Activated CD4-positive, alpha-beta T cell treated with anti-CD3 and anti-CD28 coated beads, Interleukin-2, amount 10 ng/mL, durations not matched to agents 7 days and 5 days (primary cell): ENCODE results near the gene RPL7L1. TPM values are rescaled to one million over a fixed set of nuclear protein-coding genes. Genes with fewer than 3 reads are reported as not detected.

ENCODE experiments used
- CTCF ChIA-PET: fragments of 350-600 bp; sonication (Branson Sonifier 250); formaldehyde crosslinking; loops from one replicate; lab custom pipeline; 2021; ENCODE audit warnings: antibody characterized with exemption; lab: Charles Lee
- POLR2A ChIA-PET: fragments of 350-600 bp; sonication (Branson Sonifier 250); formaldehyde crosslinking; loops from one replicate; lab custom pipeline; 2021; ENCODE audit warnings: antibody characterized with exemption; lab: Charles Lee
- DNase-seq: peaks from one replicate; pipeline ENCODE4 v3.0.0-alpha.2; 2020
- H3K27ac Mint-ChIP-seq: one replicate; pipeline ENCODE4 v1.8.0; 2021; ENCODE audit warnings: mild to moderate bottlenecking, moderate library complexity, mixed read lengths
- H3K27me3 Mint-ChIP-seq: one replicate; pipeline ENCODE4 v1.8.0; 2021; ENCODE audit warnings: mixed read lengths
- H3K36me3 Mint-ChIP-seq: one replicate; pipeline ENCODE4 v1.8.0; 2021; ENCODE audit warnings: low read depth, mixed read lengths
- H3K4me1 Mint-ChIP-seq: one replicate; pipeline ENCODE4 v1.8.0; 2021; ENCODE audit warnings: mixed read lengths
- H3K4me3 Mint-ChIP-seq: one replicate; pipeline ENCODE4 v1.8.0; 2021; ENCODE audit warnings: mild to moderate bottlenecking, moderate library complexity, mixed read lengths
- H3K9me3 Mint-ChIP-seq: one replicate; pipeline ENCODE4 v1.8.0; 2021; ENCODE audit warnings: mixed read lengths
- total RNA-seq, 2 experiments: library from RNA; stranded (reverse); gene quantifications; one replicate each; pipeline ENCODE4 v1.2.3, GENCODE V29; 2021

RPL7L1 gene
- total RNA-seq, 2 experiments from 2014 or later: 68.7 to 74.0 TPM

- no peaks in the 10 kb centered on the region for H3K27me3 Mint-ChIP-seq
- DNase-seq: no peak
- no peaks in the 10 kb centered on the region for H3K36me3 Mint-ChIP-seq
- H3K4me3 Mint-ChIP-seq: no peak overlapping the region
- POLR2A ChIA-PET: no interaction called here
- H3K9me3 Mint-ChIP-seq: no peaks in the 10 kb centered on the region
- H3K4me1 Mint-ChIP-seq: no peaks in the 10 kb centered on the region
- CTCF ChIA-PET: no interaction called here
- H3K27ac Mint-ChIP-seq: no peak overlapping the region
Measured at GRCh38 chr6:42921801-42922200, 42.4 kb downstream of the RPL7L1 start.

GRCh38 chr6:42923666-42924065 lies 44.2 kb downstream of the RPL7L1 start:
- H3K9me3 Mint-ChIP-seq: no peaks in the 10 kb centered on the region
- ChIA-PET CTCF (no interaction called here), POLR2A (no interaction called here)

DNA sequence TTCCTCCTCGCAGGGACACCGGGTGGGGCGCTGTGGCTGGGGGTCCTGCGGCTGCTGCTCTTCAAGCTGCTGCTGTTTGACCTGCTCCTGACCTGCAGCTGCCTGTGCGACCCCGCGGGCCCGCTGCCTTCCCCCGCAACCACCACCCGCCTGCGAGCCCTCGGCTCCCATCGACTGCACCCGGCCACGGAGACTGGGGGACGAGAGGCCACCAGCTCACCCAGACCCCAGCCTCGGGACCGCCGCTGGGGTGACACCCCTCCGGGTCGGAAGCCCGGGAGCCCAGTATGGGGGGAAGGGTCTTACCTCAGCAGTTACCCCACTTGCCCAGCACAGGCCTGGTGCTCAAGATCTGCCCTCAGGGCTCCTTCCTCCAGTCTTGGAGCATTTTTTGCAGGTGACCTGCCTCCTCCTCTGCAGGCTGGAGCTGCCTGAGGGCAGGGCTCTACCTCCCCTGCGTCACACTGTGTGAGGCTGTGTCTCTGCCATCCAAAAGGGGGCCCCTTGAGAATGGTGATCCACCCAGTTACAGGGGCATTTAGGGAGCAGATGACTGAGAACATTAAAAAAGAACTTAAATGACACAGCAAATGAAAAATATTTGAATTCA lies 45.9 kb downstream of the RPL7L1 start:
- DNase-seq: no peak
- CTCF ChIA-PET: interaction anchor here (0.8 to 1.1 kb wide), 2 partner anchors 10 to 11 kb away, joined by 3 to 4 read pairs; no protein-coding TSS in a partner anchor
- Mint-ChIP-seq H3K4me3 (no peak overlapping the region), H3K36me3 (peaks cover 9% of the 10 kb centered on the region), H3K27me3 (no peaks in the 10 kb centered on the region), H3K4me1 (peaks cover 9% of the 10 kb centered on the region), H3K9me3 (no peaks in the 10 kb centered on the region), H3K27ac (peak overlapping the region; percentile 16)
- POLR2A ChIA-PET: no interaction called here

More at GRCh38 chr6:42923666-42924065, 44.2 kb downstream of the RPL7L1 start:
- Mint-ChIP-seq H3K36me3 (peaks cover 2% of the 10 kb centered on the region), H3K4me3 (no peak overlapping the region), H3K27me3 (no peaks in the 10 kb centered on the region), H3K4me1 (peaks cover 5% of the 10 kb centered on the region), H3K27ac (no peak overlapping the region)
- no peak for DNase-seq

DNA sequence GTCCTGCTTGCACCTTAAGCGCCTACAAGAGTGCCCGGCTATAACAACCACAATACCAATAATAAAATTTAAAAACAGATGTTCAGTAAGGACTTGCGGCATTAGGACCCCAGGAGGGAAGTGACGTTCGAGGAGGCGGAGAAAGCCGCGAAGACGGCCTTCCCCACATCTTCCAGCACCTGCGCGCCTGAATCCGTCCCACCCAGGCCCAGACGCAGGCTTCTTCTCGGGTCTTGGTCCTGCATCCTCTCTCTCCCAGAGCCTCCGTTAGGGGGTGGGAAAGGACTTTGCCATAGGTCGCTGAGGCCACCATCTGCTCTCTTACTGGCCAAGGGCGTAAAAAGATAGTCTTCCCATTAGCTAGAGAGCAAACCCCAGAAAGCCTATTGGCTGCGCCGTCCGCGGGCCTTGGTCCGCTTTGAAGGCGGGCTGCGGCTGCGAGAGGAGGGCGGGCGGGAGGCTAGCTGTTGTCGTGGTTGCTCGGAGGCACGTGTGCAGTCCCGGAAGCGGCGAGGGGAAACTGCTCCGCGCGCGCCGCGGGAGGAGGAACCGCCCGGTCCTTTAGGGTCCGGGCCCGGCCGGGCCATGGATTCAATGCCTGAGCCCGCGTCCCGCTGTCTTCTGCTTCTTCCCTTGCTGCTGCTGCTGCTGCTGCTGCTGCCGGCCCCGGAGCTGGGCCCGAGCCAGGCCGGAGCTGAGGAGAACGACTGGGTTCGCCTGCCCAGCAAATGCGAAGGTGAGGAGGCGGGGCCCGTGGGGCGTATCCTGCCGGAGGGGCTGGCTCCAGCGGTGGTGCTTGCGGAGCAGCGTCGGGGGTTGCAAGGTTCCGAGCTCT lies 49.8 kb downstream of the RPL7L1 start, which contains the start of gene CNPY3:
TSS of gene CNPY3 (plus strand) at position 495 of the 835 bp plus-strand sequence. CDS start at position 586, 91 bp downstream.
- peak within 1 kb of the TSS; percentile 99 for H3K27ac Mint-ChIP-seq
- peaks cover 40% of the 10 kb centered on the region for H3K4me1 Mint-ChIP-seq
- no peaks in the 10 kb centered on the region for H3K9me3 Mint-ChIP-seq
- H3K36me3 Mint-ChIP-seq: peaks cover 29% of the 10 kb centered on the region
- H3K4me3 Mint-ChIP-seq: peak within 1 kb of the TSS; percentile 98
- peak; percentile 98 for DNase-seq
- H3K27me3 Mint-ChIP-seq: no peaks in the 10 kb centered on the region
- POLR2A ChIA-PET: interaction anchor here (0.5 to 2.2 kb wide), 11 partner anchors 39 to 245 kb away, joined by 3 to 13 read pairs (median 4); partner anchors contain the start of genes KLHDC3, MEA1, PEX6 and PPP2R5D
- CTCF ChIA-PET: interaction anchor here (0.5 to 2.1 kb wide), 15 partner anchors 9 to 244 kb away, joined by 3 to 5 read pairs (median 4); partner anchors contain the start of genes KLC4, KLHDC3, MEA1 and MRPL2

DNA sequence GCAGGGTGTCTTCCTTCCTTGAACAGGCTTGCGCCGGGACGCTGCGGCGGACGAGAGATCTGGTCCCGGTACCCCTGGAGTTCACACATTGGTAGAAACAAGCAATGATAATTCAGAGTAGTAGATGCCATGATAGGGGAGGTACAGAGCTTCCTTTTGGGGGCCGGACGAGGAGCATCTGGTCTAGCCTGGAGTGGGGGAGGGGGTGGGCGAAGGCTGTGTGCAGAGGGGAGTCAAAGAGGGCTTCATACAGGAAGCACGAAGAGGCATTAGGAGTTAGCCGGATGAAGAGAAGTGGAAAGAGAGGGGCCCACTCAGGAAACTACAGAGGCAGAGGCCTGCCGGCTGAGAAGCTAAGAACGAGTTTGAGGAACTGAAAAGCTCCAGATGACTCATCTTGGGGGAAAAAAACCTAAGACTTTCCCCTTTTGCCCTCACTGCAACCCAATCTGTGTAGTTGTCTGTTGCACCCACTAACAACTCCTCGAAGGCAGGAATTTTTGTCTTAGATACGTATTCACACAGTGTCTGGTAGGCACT lies 50.5 kb downstream of the RPL7L1 start:
- CTCF ChIA-PET: interaction anchor here (0.7 to 2.1 kb wide), 12 partner anchors 9 to 243 kb away, joined by 3 to 5 read pairs (median 4); partner anchors contain the start of genes KLC4, KLHDC3, MEA1 and MRPL2
- POLR2A ChIA-PET: interaction anchor here (0.5 to 2.2 kb wide), 11 partner anchors 40 to 244 kb away, joined by 3 to 13 read pairs (median 4); partner anchors contain the start of genes KLHDC3, MEA1, PEX6 and PPP2R5D
- H3K4me1 Mint-ChIP-seq: peaks cover 43% of the 10 kb centered on the region
- peak overlapping the region; percentile 99 for H3K27ac Mint-ChIP-seq
- H3K4me3 Mint-ChIP-seq: peak overlapping the region; percentile 98
- no peaks in the 10 kb centered on the region for H3K9me3 Mint-ChIP-seq
- DNase-seq: peak; percentile 60
- H3K27me3 Mint-ChIP-seq: no peaks in the 10 kb centered on the region
- peaks cover 34% of the 10 kb centered on the region for H3K36me3 Mint-ChIP-seq

GRCh38 chr6:42932412-42932811 lies 53.0 kb downstream of the RPL7L1 start:
- H3K27ac Mint-ChIP-seq: no peak overlapping the region
- POLR2A ChIA-PET: no interaction called here
- peaks cover 43% of the 10 kb centered on the region for H3K4me1 Mint-ChIP-seq
- no peak for DNase-seq
- no peaks in the 10 kb centered on the region for H3K27me3 Mint-ChIP-seq
- no peaks in the 10 kb centered on the region for H3K9me3 Mint-ChIP-seq
- CTCF ChIA-PET: no interaction called here
- peaks cover 49% of the 10 kb centered on the region for H3K36me3 Mint-ChIP-seq
- H3K4me3 Mint-ChIP-seq: no peak overlapping the region

DNA sequence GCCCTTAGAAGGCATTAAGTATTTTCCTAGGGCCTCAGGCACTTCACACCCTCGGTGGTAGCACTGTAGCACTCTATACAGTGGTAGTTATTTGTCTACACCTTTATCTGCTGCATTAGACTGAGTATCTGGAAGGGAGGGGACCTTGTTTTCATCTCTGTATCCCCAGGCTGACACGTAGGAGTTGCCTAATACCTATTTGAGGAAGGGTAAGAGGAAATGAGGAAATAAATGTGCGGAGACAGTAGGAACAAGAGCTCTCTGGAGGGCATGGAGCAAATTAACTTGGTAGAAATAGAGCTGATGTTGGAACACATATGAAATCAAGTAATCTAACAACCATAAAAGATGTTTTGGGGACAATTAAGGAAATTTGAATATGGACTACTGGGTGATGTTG lies 53.8 kb downstream of the RPL7L1 start:
- Mint-ChIP-seq H3K36me3 (peaks cover 53% of the 10 kb centered on the region), H3K9me3 (no peaks in the 10 kb centered on the region), H3K4me3 (no peak overlapping the region), H3K27ac (no peak overlapping the region), H3K27me3 (no peaks in the 10 kb centered on the region), H3K4me1 (peaks cover 42% of the 10 kb centered on the region)
- POLR2A ChIA-PET: no interaction called here
- no peak for DNase-seq
- CTCF ChIA-PET: interaction anchor here (0.6 kb wide), 1 partner anchor 14 kb away, joined by 3 read pairs; no protein-coding TSS in a partner anchor

GRCh38 chr6:42935322-42935721 lies 55.9 kb downstream of the RPL7L1 start:
- H3K27ac Mint-ChIP-seq: no peak overlapping the region
- H3K36me3 Mint-ChIP-seq: peaks cover 52% of the 10 kb centered on the region
- CTCF ChIA-PET: interaction anchor here (0.9 kb wide), 2 partner anchors 10 to 33 kb away, joined by 3 to 4 read pairs; no protein-coding TSS in a partner anchor

DNA sequence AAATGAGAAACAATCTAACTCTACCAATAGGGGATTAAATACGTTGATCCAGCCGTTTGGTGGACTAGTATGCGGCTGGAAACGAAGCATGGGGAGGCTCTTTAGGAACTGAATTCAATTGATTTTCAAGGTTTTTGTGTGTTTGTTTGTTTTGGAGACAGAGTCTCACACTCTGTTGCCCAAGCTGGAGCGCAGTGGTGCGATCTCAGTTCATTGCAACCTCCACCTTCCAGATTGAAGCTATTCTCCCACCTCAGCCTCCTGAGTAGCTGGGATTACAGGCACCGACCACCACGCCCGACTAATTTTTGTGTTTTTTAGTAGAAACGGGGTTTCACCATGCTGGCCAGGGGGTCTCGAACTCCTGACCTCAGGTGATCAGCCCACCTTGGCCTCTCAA lies 57.0 kb downstream of the RPL7L1 start:
- H3K4me3 Mint-ChIP-seq: no peak overlapping the region
- H3K27me3 Mint-ChIP-seq: no peaks in the 10 kb centered on the region
- H3K27ac Mint-ChIP-seq: no peak overlapping the region
- ChIA-PET POLR2A (no interaction called here), CTCF (no interaction called here)
- peaks cover 25% of the 10 kb centered on the region for H3K4me1 Mint-ChIP-seq
- peaks cover 54% of the 10 kb centered on the region for H3K36me3 Mint-ChIP-seq
- no peak for DNase-seq
- H3K9me3 Mint-ChIP-seq: no peaks in the 10 kb centered on the region

More at GRCh38 chr6:42935322-42935721, 55.9 kb downstream of the RPL7L1 start:
- POLR2A ChIA-PET: no interaction called here
- no peak overlapping the region for H3K4me3 Mint-ChIP-seq
- no peaks in the 10 kb centered on the region for H3K27me3 Mint-ChIP-seq
- DNase-seq: no peak
- no peaks in the 10 kb centered on the region for H3K9me3 Mint-ChIP-seq
- H3K4me1 Mint-ChIP-seq: peaks cover 34% of the 10 kb centered on the region

GRCh38 chr6:42937548-42938427 lies 58.4 kb downstream of the RPL7L1 start:
- POLR2A ChIA-PET: interaction anchor here (0.6 kb wide), 1 partner anchor 144 kb away, joined by 3 read pairs; no protein-coding TSS in a partner anchor

GRCh38 chr6:42938428-42938796 lies 59.0 kb downstream of the RPL7L1 start:
- Mint-ChIP-seq H3K27ac (no peak overlapping the region), H3K27me3 (no peaks in the 10 kb centered on the region), H3K4me1 (peaks cover 7% of the 10 kb centered on the region), H3K4me3 (no peak overlapping the region), H3K9me3 (no peaks in the 10 kb centered on the region), H3K36me3 (peaks cover 41% of the 10 kb centered on the region)
- no peak for DNase-seq
- ChIA-PET CTCF (interaction anchor here (0.7 kb wide), 1 partner anchor 8 kb away, joined by 3 read pairs; no protein-coding TSS in a partner anchor), POLR2A (no interaction called here)

More at GRCh38 chr6:42937548-42938427, 58.4 kb downstream of the RPL7L1 start:
- Mint-ChIP-seq H3K27me3 (no peaks in the 10 kb centered on the region), H3K4me1 (peaks cover 13% of the 10 kb centered on the region), H3K4me3 (no peak overlapping the region), H3K27ac (no peak overlapping the region), H3K36me3 (peaks cover 43% of the 10 kb centered on the region), H3K9me3 (no peaks in the 10 kb centered on the region)
- no peak for DNase-seq
- CTCF ChIA-PET: interaction anchor here (0.6 to 0.7 kb wide), 3 partner anchors 59 to 371 kb away, joined by 3 to 4 read pairs (median 3); partner anchors contain the start of gene CRIP3
